ENCODE data around the gene SYVN1. TPM values are rescaled to one million over a fixed set of nuclear protein-coding genes. Genes with fewer than 3 reads are reported as not detected.

SYVN1 gene
- total RNA-seq, 2 donors from 2014 or later = 30.2 to 31.6 TPM

DNA sequence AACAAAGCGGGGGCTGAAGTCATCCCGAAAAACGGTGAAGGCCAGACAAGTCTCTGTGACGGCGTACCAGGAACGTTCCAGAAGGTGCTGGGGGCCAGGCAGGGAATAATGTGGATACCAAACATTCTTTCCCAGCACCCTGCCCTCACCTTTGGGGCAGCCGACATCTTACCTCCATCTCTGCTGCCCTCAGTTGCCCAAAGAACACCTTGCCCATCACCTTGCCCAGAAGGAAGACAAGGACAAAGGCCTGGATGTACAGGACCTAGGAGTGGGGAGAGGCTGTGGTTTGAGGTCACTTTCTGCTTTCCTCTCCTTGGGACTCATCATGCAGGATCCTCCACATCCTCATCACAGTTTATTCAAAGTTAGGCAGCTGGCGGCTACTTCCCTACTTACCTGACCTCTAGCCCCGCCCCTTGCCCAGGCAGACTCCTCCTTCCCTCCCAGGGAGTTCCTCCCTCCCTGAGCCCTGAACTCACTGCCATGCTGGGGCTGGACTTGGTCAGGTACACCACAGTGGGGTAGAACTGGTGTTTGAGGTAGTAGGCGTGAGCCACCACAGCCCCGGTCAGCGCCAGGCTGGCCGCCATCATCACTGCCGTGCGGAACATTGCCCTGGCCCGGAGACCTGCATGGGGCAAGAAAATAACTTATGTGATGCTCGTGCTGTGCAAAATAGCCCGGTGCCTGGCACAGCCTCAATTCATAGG, 1.2 kb downstream of the SYVN1 start:
- Mint-ChIP-seq H3K9me3 (no peaks in the 10 kb centered on the region), H3K27ac (peak overlapping the region; percentile 99), H3K36me3 (peaks cover 9 to 10% of the 10 kb centered on the region in 2 donors)
- ATAC-seq = peak in 1 of 2 donors; percentile 19
- DNase-seq (ENCODE audit: low spot score in 2 of 2) = peak in 1 of 2 donors; percentile 77

DNA sequence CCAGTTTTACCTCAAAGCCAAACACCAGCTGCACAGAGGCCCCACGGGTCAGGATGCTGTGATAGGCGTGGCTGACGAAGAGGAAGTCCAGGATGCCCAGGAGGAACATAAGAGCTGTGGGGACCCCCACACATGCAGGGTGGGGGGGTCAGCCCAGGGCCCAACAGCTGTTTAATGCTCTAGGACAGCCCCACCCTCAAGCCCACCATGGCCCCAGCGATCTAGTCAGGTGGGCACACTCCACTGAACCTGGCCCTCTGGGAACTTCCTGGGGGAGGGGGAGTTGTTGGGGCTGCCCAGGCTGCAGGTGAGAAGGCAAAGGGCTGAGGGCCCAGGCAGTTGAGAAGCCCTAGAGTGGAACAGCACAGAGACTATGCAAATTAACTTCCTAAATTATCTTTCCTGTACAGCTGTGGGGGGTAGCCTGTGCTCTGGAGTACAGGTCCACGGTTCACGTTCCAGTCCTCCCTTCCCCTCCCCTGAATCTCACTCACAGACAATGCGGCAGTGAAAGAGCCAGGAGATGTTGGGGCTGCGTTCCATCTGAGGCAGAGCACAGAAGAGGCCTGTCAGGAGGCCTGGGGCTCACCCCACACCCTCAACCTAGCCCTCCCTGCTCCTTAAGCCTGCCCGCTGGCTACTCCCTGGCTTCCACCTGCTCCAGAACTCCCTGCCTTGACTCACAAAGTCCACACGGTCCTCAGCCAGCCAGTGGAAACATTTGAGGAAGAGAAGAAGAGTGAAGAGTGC, 1.9 kb downstream of the SYVN1 start:
- Mint-ChIP-seq H3K9me3 (no peaks in the 10 kb centered on the region), H3K36me3 (peaks cover 9 to 10% of the 10 kb centered on the region in 2 donors), H3K27ac (peak overlapping the region; percentile 99)

GRCh38 chr11:65131895-65132237, 2.5 kb downstream of the SYVN1 start:
- Mint-ChIP-seq H3K27ac (no peak overlapping the region), H3K36me3 (peaks cover 9 to 10% of the 10 kb centered on the region in 2 donors), H3K9me3 (no peaks in the 10 kb centered on the region)
- DNase-seq (ENCODE audit: low spot score in 2 of 2) (no peak), ATAC-seq (no peak)

More for the DNA sequence above, 1.9 kb downstream of the SYVN1 start:
- ATAC-seq (no peak), DNase-seq (ENCODE audit: low spot score in 2 of 2) (no peak)

DNA sequence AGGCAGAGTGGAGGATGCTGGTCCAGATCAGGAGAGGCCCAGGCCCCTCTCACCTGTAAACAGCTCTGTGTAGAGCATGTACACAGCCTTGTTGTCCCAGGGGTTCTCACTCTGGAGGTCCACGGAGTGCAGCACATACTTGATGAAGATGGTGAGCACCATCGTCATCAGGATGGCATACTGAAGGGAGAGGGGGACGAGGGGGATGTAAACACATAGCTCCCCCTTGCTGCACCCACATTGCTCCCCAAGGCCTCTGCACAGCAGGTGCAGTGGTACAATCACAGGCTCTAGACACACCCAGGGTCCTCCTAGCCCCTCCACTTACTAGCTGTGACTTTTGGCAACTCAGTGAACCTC, 2.9 kb downstream of the SYVN1 start:
- peaks cover 9 to 10% of the 10 kb centered on the region in 2 donors for H3K36me3 Mint-ChIP-seq
- peak overlapping the region in 1 of 2 donors; percentile 28 for H3K27ac Mint-ChIP-seq
- no peaks in the 10 kb centered on the region for H3K9me3 Mint-ChIP-seq
- ATAC-seq = no peak
- no peak for DNase-seq (ENCODE audit: low spot score in 2 of 2)

DNA sequence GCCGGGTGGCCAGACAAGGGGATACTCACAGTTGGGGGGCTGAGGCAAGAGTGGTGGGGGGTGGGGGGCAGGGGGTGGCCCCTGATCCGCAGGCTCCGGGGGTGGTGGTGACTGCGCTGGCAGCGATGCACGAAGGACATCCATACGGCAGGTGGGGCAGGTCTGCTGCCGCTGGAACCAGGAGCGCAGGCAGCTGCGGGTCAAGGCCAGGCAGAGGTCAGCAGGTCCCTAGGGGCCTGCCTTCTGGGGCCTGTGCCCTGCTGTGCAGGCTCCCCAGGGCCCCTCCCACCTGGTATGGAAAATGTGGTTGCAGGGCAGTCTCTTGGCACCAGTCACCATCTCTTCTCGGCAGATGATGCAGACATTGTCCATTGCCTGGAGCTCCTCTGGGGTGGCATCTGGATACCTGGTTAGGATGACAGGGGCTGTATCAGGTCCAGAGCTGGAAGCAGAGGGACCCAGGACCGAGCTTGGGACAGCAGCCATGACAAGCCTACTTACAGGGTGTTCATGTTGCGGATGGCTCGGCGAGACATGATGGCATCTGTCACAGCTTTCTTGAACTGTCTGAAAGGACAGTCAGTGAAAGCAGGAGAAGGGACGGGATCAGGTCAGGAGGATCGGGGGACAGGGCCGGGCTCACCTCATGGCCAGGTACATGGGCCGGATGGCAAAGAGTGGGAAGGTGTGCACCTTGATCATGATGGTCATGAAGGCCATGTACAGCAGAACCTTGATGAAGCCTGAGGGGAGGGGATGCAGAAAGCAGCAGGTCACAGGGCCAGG, 3.5 kb downstream of the SYVN1 start:
- no peak for ATAC-seq
- Mint-ChIP-seq H3K9me3 (no peaks in the 10 kb centered on the region), H3K36me3 (peaks cover 9 to 10% of the 10 kb centered on the region in 2 donors), H3K27ac (peak overlapping the region; percentile 28 to 78)
- DNase-seq (ENCODE audit: low spot score in 2 of 2) = no peak

DNA sequence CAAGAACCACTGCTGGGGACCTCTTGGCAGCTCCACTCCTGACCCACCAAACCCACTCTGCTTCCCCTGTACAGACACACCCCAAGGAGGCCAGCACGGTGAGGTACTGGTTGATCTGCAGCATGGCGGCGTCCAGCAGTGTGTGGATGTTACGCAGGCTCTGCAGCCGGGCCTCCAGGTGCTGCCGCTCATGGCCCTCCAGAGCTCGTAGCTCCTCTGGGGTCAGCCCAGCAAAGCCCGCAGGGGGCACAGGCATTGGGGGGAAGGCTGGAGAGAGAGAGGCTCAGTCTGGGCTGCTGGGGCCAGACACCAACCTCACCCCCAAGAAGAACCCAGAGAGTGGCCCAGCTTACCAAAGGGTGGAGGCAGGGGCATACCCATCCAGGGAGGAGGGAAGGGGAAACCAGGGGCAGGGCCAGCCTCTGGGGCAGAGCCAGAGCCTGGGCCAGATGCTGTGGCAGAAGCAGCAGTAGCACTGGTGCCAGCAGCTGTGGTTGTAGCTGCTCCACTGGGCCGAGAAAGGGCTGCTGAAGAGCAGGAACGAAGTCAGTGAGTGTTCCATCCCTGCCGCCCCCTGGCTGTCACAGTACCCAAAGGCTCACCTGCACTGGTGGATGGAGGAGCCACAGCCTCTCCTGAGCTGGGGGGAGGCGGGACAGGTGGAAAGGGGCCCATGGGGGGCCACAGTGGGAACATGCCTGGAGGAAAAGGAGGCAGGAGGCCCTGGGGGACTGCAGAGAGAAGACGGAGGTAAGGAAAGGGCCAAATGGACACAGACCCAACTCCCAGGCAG, 4.5 kb downstream of the SYVN1 start:
- no peak for ATAC-seq
- DNase-seq (ENCODE audit: low spot score in 2 of 2) = peak in 1 of 2 donors; percentile 51
- Mint-ChIP-seq H3K9me3 (no peaks in the 10 kb centered on the region), H3K27ac (no peak overlapping the region), H3K36me3 (peaks cover 9 to 10% of the 10 kb centered on the region in 2 donors)

- ATAC-seq (no peak), DNase-seq (ENCODE audit: low spot score in 2 of 2) (peak in 1 of 2 donors; percentile 49)
- Mint-ChIP-seq H3K27ac (peak overlapping the region; percentile 37 to 41), H3K36me3 (peaks cover 8 to 9% of the 10 kb centered on the region in 2 donors), H3K9me3 (no peaks in the 10 kb centered on the region)
Observed at GRCh38 chr11:65128182-65129145, 5.9 kb downstream of the SYVN1 start.

DNA sequence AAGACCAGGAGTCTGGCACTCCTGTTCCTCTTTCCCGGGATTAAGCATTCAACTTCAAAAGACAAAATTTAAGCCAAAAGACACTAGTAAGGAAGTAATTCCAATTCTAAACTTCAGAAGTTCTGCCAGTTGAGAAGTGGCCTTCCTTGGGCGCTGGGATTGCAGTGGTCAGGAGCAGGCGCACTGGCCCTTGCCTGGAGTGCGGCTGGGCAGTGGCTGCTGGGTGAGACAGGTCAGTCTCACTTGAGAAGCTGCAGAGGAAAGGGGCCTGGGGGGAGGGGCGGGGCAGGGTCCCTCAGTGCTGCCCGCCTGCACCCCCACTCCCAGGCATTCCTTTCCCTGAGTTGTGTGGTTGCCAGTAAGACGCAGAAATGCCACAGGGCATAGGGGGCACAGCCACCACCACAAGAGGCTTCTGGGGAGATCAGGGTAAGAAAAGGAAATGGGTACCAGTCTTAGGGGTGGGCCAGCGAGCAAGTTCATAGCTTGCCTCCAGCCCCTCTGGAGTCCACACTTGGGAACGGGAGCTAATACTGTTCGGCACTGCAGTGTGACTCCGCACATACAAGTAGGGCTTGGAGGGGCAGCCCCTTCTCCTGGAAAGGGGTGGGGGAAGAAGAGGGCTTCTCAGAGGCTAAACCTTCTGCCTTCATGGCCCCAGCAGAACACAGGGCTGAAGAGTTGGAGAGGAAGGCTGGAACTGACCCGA, 6.7 kb downstream of the SYVN1 start:
- ATAC-seq (no peak), DNase-seq (ENCODE audit: low spot score in 2 of 2) (peak in 1 of 2 donors; percentile 33)
- Mint-ChIP-seq H3K9me3 (no peaks in the 10 kb centered on the region), H3K27ac (peak overlapping the region; percentile 29 to 41), H3K36me3 (peaks cover 6% of the 10 kb centered on the region in 2 donors)

DNA sequence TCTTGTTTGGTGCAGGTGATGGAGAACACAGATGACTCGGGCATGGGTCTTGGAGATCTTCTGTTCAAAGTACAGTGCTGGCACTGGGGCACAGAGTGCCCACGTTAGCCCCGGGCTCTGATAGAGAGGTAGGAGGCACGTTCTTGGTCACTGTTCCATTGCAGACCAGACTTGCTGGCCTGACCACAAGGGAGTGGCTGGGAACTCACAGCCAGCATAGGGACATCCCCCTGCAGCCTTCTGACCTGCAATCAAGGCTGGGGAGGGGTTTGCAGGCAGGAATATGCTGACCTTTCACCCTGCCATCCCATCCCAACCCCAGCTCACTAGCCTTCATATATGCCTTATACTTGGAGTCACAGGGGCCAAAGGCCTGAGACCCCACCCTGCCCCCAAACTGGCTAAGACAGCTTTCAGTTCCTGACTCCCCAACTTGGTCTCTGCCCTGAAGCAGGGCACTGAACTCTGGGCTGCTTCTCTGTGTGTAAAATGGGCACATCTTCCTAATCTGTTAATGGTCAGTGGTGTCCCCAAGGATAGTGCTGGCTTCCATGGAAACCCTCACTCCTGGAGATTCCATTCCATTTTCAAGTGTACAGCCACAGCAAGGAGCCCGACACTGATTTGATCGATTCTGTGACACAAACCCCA, 7.6 kb downstream of the SYVN1 start:
- peak in 1 of 2 donors; percentile 50 for DNase-seq (ENCODE audit: low spot score in 2 of 2)
- Mint-ChIP-seq H3K27ac (no peak overlapping the region), H3K36me3 (peaks cover 13 to 14% of the 10 kb centered on the region in 2 donors), H3K9me3 (no peaks in the 10 kb centered on the region)
- ATAC-seq = no peak

DNA sequence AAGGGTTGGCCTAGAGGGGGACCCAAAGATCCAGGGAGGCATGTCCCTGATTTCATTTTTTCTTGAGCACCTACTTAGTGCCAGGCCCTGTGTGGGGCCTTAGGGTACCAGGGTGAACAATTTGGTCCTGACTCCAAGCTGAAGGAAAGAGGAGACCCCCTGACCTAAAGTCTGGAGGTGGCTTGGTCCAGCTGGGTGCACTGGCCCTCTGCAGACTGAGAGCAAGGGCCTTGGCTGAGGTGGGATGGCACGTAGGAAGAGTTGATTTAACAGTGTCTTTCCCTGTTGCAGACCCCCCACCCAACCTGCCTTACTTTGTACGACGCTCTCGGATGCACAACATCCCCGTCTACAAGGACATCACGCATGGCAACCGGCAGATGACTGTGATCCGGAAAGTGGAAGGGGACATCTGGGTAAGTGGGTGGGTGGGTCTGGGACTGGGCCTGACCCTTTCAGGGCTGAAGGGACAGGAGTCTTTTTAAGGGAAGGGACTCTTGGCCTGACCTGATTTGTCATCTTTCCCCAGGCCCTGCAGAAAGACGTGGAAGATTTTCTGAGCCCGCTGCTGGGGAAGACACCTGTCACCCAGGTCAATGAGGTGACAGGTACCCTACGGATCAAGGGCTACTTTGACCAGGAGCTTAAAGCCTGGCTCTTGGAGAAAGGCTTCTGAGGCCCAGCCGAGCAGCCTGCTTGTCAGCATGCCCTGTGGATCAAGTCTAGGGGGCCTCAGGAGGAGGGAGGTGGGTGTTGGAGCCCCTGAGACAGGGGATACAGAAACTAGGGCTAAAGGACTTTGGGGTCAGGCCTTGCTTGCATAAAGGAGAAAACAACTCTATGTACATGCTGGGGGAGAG, 8.9 kb downstream of the SYVN1 start:
- no peak for ATAC-seq
- peaks cover 27% of the 10 kb centered on the region in 2 donors for H3K36me3 Mint-ChIP-seq
- DNase-seq (ENCODE audit: low spot score in 2 of 2) = peak in 1 of 2 donors; percentile 50
- H3K9me3 Mint-ChIP-seq = no peaks in the 10 kb centered on the region
- no peak overlapping the region for H3K27ac Mint-ChIP-seq

GRCh38 chr11:65124480-65125196, 9.7 kb downstream of the SYVN1 start:
- Mint-ChIP-seq H3K9me3 (no peaks in the 10 kb centered on the region), H3K27ac (peak overlapping the region; percentile 24 to 77), H3K36me3 (peaks cover 31 to 34% of the 10 kb centered on the region in 2 donors)
- peak in 1 of 2 donors; percentile 46 for DNase-seq (ENCODE audit: low spot score in 2 of 2)
- ATAC-seq = no peak

DNA sequence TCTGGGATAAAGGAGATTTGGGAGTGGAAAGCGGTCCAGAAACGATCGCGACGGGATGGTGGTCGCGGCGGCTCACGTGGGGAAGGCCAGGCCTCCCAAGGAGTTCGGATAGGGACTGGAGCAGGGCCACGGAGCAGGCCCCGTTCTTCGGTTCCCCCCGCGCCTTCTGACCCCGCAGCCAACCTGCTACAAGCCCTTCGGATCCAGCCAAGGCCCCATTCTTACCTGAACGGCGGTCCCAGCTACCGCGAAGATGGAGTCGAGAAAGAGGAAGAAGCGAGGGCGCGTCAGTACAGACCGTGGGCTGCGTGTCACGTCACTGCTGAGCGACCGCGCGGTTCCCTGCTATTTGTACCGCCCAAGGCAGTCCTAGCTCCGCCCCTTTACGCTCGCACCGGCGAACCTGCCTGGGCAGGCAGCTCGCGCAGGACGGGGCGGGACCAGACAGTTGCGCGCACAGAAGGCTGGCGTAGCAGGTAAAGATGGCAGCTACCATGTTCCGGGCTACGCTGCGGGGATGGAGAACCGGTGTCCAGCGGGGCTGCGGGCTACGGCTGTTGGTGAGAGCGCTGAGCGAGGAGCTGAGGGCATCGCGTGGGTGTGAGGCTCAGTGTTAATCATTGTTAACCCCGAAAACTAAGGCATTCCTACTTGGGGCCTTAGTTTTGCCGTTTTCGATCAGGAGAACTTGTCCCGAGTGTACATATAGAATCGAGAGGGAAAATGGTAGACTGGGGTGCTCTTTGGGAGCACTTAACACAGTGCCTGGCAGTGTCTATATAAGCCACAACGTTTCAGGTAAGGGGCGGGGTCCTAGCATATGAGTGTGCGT, 12.2 kb downstream of the SYVN1 start, which contains the start of the genes FAU and MRPL49:
Gene FAU, minus strand, starts transcription at position 270 of the 832 bp plus-strand sequence. CDS start 321 bp downstream, outside the sequence.
Gene MRPL49, plus strand, starts transcription at position 457 of the 832 bp plus-strand sequence. Its CDS starts 26 bp downstream, at position 483.
- peak; percentile 98 for DNase-seq (ENCODE audit: low spot score in 2 of 2)
- H3K27ac Mint-ChIP-seq = peak within 1 kb of the TSS; percentile 99 to 100
- peak; percentile 88 to 89 for ATAC-seq
- H3K9me3 Mint-ChIP-seq = no peaks in the 10 kb centered on the region
- H3K36me3 Mint-ChIP-seq = peaks cover 31 to 34% of the 10 kb centered on the region in 2 donors
